Left renal pelvis (tissue), 4 donors: Measurements from ENCODE around the gene NBL1. TPM values are rescaled to one million over a fixed set of nuclear protein-coding genes. Genes with fewer than 3 reads are reported as not detected.
"Not testable (repeated sequence)": the region's sequence is repeated elsewhere in the genome, so short reads cannot be mapped to it uniquely, and the experiment has no call there.

Source experiments
- DNase-seq, 4 donors: peaks; one replicate each; pipeline ENCODE4 v3.0.0-alpha.2; 2013; ENCODE audit warnings: low read depth in 4 of 4, low spot score in 3 of 4
- polyA plus RNA-seq, 4 donors: library from polyadenylated mRNA; unstranded; fragments of 120-200 nt; gene quantifications; one replicate each; pipeline ENCODE4 v1.2.1, GENCODE V29; 2013; ENCODE audit not compliant: insufficient read length in 4 of 4

NBL1 gene
- polyA plus RNA-seq, 4 donors = 24.5 to 95.3 (median 27.5) TPM

DNA sequence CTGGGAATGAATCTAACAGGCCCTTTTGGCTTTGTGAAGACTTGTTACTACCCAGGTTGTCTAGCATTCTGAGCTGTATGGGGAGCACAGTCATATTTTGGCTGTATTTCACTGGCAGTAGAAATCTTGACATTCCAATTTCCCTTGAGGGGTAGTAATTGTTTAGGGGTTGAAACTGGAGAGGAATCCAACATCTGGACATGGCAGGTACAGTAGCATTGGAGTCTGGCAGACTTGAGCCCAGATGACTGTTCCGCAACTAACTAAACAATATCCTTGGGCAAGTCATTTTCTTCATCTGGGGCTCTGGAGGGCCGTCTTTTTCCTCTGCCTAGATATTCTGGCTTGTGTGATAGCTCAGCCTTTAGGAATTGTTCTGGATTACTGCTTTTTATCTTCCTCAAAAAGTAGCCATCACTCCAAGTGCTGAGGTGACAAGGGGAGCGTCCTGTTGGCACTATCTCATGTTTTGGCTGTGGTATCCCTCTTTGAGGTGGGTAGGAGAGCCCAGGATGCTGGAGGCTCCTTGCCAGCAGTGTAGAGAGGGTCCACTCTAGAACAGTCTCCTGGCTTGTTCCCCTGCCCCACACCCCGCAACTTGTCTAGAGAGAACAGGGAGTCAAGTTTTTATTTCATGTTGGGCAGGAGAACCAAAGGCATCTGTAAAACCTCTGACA is 22.7 kb upstream of the NBL1 start:
- no peak for DNase-seq

DNA sequence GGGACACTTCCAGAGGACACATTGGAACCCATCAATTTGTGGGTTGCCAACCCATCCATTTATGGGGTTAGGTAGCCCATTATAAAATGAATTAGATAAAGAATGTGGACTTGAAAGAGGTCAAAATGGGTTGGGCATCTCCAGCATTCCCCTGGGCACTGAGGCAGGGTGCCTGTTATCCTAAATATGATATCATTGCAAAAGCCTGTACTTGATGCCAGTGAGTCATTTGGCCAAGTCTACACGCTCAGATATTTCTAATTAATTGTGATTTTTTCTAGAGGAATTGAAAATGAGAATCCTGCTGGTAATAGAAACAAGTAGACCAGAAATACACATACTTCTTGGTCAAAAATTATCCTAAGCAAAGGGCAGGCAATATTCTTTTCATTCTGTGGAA is 21.9 kb upstream of the NBL1 start:
- DNase-seq = no peak

DNA sequence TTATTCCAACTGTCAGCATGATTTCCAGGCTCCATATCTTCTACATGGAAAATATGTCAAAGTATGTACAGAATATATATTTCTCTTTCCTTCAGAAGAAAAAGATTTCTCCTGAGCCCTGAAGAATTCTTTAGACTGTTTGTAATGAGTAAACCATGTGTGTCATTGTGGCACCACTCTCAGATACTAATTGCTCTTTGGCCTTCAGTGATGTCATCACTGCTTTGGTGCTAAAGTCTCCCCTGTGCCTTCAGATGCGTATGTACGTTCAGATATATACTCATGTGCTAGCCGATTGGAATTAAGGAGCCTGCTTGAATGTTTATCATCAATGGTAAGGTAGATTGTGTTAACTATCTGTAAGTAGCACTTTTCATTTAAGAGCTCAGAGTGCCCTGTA is 20.6 kb upstream of the NBL1 start:
- DNase-seq = no peak

DNA sequence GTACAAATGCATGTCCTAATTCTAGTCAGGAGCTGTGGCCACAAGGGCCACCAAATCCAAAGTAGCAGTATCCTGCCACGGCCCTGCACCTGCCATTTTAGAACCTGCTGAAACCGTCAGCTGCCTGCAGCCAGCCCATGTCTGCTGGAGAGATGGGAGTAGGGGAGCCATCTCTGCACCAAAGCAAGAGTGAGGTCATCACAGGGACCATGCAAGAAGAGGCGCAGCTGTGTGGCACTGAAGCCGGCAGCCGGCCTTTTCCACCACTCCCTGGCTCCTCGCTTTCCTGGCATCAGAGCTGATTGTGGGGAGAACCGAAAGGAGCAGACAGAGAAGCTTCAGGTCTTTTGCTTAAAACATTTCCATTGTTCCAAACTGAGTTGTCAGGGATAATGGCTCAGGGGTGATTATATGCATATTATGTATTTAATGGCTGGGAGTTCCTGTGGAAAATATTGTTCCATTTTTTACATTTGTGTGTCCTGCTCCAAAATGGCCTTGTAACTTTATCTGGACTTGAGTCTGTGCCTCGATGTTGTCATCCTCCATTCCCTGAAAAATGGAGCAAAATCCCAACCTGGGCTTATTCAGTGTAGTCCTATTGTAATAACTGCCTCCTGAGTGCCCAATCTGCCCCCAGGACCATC is 18.7 kb upstream of the NBL1 start:
- DNase-seq = no peak

DNA sequence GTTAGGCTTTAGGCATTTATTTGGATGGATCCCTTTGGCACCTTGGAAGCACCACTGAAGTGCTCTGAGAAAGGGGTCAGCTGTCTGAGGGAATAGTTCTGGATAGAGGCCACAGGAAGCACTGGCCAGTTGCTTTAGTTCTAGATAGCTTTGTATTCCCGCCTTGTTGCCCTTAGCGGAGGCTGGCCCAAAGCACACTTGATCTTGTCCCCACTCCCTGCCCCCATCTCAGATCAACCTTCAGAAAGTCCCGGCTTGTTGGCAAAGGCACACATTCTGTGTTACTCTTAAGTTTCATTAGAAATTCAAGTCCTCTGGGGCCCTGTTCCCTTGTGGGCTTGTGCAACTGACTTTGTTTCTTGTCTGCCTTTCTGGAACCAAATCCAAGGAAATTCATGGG is 15.2 kb upstream of the NBL1 start:
- DNase-seq = no peak

DNA sequence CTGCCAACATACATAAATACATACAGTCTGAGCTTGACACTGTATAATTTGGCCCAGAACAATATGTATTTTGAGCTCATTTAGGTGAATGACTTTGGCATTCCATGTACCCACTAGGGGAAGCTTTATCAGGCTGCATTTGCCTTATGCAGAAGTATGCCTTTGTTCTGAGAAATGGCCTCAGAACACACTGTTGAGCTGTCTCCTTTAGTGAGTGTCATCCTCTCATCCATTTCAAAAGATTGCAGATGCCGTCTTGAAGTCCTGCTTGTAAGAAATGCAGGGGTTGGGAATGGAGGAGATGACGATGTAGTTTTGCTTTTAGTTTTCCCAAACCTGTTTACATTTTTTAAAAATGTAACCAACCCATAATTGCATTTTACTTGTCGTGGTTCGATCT is 14.8 kb upstream of the NBL1 start:
- no peak for DNase-seq

DNA sequence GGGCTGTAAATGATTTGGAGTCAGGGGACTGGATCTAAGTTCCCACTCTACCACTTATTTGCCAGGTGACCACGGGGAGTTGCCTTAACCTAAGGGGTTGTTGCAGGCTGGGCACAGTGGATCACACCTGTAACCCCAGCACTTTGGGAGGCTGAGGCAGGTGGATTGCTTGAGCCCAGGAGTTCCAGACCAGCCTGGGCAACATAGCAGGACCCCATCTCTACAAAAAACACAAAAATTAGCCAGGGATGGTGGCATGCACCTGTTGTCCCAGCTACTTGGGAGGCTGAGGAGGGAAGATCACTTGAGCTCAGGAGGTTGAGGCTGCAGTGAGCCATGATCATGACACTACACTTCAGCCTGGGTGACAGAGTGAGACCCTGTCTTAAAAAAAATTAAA is 13.9 kb upstream of the NBL1 start:
- not testable (repeated sequence) for DNase-seq

DNA sequence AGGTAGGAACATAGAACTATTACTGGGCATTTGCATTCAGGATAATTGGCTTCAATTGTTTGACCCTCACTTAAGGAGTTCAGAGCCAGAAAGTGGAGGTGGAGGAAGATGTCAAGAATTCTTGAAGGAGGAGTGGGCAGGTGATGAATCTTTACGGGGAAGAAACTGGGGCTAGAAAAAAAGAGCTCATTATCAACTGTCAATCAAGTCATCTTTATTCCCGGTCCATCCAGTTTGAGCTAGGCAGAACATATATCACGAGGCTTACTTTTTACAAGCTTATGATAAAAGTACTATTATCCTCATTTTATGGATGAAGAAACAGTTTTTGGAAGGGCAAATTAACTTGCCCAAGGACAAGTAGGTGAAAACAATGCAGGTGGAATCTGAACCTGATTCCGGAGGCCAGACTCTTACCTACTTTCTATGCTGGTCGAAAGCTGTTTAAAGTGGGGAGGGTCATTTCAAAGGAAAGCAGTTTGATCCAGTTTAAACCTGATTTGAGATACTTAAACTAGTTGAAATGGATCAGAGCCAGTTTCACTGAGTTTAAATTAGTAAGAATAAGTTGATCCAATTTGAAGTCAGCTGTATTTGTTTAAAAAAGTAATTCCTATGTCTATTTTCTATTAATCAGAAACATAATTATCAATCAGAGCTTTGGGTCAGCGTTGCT is 13.3 kb upstream of the NBL1 start:
- no peak for DNase-seq

DNA sequence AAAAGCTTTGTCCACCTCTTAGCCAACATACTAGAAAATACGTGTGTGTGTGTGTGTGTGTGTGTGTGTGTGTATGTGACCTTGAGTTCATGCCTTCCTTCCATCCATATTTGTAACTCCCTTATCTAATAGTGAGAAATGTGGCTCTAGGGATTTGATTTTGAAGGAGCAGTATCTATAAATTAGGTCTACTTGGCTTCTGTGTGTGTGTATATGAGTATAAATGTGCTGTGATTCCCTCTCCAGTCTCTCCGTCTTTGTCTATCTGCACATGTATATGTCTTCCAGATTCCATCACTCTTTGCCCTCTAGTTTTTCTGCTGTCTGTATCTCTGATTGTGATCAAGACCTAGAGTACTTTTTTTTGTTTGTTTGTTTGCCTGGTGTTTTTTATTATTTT is 11.9 kb upstream of the NBL1 start:
- DNase-seq = no peak

DNA sequence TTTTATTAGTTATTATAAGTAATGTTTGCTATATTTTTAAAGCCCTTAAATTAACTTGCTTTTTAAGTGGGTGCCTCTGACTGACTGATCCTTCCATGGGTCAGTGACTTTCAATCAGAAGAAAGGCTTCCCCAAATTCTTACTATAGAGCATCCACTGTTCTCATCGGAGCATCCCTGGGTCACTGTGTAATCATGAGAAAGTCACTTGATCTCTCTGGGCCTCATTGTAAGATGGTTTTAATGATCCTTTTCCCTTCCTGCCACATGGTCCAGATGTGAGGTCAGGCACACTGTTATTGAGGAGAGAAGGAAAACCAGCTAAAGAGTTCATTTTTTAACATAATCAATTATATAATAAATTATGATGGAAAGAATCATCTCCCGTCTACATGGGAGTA is 11.0 kb upstream of the NBL1 start:
- DNase-seq = no peak

DNA sequence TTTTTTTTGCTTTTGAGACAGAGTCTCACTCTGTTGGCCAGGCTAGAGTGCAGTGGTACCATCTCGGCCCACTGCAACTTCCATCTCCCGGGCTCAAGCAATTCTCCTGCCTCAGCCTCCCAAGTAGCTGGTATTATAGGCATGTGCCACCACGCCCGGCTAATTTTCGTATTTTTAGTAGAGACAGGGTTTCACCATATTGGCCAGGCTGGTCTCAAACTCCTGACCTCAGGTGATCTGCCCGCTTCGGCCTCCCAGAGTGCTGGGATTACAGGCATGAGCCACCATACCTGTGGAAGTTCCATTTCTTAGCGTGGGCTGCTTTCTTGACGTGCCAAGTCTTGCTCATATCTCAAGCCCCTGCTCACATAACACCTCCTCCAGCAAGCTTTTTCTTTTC is 9.0 kb upstream of the NBL1 start:
- not testable (repeated sequence) for DNase-seq

DNA sequence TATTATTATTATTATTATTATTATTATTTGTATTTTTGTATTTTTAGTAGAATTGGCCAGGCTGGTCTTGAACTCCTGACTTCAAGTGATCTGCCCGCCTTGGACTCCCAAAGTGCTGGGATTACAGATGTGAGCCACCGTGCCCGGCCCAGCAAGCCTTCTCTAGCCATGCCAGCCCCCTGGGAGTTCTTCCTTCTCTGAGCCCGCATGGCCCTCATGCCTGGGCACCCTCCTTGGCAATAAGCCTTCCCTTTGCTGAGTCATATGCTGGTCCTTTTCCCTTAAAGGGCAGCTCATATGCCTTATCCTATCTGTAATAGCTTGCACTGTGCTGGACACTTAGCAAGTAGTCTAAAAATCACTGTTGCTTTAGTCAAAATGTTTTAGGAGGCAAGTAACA is 8.5 kb upstream of the NBL1 start:
- DNase-seq = no peak

DNA sequence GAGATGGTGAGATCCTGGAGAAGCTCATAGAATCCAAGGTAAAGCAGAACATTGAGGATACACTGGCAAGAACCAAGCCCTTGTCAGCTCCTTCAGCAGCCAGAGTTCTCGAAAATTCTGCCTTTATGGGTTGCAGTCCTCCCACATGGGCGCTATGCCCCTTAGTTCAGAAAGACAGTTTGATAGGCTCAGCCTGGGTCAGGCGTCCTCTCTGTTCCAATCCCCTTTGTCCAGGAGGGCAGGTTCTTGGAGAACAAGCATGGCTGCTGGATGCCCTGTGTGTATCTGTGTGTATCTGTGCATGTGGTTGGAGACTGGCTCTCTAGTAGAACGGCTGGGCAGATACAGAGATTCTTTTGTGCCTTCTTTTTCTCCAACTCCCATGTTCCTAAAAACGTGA is 8.0 kb upstream of the NBL1 start:
- no peak for DNase-seq

DNA sequence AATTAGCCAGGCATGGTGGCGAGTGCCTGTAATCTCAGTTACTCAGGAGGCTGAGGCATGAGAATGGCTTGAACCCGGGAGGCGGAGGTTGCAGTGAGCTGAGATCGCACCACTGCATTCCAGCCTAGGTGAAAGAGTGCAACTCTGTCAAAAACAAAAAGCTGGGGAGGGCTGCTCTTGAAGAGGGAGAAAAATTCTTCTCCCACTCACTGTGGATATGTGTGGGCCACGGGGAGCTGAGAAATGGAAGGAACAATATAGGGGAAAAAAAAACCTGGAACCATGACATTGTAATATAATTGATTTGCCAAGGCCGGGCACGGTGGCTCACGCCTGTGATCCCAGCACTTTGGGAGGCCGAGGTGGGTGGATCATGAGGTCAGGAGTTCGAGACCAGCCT is 7.4 kb upstream of the NBL1 start:
- DNase-seq = not testable (repeated sequence)

DNA sequence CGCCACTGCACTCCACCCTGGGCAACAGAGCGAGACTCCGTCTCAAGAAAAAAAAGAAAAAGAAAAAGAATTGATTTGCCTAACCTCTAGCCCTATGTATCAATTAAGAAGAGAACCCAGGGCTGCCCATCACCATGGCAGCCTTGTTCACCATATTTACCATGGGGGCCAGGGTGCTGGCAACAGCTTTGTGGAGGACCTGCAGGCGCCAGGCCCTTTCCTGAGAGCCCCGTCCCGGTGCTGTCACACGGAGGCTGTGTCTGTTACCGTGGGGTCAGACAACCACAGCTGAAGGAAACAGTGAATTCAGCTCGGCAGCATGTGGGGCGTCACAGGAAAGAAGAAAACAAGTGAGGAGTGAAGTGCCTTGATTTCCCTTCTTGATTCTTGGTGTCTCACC is 6.5 kb upstream of the NBL1 start:
- DNase-seq = no peak

DNA sequence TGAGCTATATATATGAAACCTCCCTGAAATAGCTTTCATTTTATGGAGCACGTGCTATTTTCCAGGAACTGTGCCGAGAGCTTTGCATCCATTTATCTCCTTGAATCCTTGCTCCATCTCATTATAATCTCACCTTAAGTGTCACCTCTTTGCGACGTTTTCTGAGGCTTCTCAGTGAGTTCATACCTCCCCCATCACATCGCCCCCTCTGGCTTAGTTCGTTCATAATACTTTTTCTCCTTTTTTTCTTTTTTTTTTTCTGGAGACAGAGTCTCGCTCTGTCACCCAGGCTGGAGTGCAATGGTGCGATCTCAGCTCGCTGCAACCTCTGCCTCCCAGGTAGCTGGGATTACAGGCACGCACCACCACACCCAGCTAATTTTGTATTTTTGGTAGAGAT is 4.9 kb upstream of the NBL1 start:
- not testable (repeated sequence) for DNase-seq

DNA sequence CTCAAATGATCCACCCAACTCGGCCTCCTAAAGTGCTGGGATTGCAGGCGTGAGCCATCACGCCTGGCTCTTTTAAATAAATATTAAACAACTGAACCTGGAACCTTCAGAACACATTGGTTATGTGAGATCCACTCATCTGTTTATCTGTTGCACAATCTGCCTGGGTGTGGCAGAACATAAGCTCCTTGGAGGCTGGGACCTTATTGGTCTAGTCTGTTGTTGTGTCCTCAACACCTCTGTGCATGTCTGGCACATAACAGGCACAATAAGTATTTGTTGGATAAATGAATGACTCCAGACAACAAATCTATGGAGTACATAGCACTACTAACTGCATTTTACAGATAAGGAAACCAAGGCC is 4.1 kb upstream of the NBL1 start:
- DNase-seq = no peak

DNA sequence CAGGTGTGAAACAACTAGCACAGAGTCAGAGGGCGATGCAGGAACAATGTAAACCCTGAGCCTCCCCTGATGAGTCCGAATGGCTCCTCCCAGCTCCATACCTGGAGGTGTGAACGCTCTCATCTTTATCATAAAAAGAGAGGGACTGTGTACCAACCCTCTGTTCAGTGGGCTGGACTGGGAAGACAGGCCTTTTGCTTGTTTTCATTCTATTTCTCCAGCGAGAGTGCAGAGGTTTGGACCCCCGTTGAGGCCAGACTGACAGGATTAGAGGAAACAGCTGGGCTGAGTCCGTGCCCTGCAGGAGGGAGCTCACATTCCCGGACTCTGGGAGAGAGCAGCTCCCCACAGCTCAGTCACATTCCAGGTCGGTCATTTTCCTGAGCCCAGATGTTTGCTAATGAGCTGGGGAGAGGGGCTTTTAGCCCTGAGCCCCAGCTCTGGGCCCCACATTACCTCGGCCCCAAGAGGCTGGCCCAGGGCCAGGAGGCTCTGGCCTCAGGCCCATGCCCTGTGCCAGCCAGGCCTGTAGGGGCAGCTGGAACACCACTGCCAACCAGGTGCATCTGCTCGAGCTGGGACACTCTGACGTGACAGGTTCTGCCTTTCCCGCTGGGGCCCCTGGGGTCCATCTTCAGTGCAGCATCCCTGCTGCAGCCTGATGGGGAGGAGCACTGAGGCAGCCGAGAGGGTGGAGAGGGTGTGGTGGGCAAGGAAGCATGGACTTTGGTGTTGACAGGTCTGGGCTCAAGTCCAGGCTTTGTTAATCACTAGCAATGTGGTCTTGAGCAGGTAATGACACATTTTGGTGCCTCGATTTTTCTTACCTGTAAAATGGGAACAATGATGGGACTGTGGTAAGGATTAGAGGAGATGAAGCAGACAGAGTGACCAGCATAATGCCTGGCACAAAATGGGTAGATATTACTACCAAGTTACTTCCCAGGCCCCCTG is 3.5 kb upstream of the NBL1 start:
- DNase-seq = no peak

DNA sequence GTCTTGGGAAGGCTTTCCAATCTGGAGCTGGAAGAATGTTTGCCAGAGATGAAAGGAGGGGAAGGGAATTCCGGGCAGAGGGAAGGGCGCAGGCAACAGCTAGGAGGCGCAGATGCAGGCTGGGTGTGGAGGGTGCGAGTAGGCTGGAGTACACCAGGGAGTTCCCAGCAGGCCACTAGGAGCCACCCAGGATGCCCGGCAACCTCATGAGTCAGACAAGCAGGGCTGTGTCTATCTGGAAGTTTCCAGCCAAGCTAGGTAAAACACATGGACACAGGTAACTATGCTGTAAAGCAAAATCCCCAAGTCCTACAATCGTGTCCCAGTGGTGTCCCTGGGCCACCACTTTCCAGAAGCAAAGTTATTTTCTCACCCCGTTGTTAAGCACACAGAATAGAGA is 990 bp upstream of the NBL1 start:
- DNase-seq = no peak

DNA sequence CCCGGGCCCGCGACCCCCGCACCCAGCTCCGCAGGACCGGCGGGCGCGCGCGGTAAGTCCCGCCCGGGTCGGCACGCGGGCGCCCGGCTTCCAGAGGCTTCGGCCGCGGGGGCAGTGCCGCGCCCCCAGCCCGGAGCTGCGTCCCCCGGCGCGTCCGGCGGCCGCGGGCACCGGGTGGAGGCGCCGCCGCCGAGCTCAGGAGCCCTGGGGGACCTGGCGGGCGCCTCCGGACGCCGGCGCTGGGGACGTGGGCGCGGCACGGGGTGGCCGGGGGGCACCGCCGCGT is 227 bp downstream of the NBL1 start:
- no peak for DNase-seq

DNA sequence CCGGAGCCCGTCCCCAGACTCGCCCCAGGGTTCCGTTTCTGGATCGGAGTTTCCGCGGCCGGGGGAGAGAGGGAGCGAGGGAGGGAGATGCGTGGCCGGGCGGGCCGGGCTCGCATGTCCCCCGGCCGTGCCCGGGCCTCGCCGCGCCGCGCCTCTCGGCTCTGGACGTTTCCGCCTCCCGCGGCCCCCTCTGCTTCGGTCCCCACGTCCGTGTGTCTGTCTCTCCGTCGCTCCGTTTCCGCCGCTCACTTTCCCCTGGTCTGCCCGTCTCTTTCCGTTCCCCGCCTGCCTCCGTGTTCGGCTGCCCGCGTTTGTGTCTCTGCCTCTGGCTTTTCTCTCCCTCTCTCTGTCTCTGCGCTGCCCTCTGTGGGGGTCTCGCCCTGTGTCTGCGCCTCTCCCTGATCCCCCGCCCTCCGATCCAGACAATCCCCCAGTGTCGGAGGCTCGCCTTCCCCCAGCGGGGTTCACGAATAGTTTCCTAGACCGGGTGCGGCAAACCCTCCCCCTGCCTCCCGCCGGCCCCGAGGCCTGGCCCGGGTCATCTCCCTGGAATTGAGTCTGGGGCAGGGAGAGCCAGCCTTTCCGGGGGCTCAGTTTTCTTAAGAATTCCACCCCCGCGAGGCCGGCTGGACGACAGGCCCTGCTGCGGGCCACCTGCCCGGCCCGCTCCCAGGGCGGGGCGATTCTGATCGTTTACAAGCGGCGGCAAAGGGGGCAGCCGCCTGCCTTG is 735 bp downstream of the NBL1 start:
- DNase-seq = no peak
